ENCODE measurements around the gene MAPK9.

The MAPK9 gene

DNA sequence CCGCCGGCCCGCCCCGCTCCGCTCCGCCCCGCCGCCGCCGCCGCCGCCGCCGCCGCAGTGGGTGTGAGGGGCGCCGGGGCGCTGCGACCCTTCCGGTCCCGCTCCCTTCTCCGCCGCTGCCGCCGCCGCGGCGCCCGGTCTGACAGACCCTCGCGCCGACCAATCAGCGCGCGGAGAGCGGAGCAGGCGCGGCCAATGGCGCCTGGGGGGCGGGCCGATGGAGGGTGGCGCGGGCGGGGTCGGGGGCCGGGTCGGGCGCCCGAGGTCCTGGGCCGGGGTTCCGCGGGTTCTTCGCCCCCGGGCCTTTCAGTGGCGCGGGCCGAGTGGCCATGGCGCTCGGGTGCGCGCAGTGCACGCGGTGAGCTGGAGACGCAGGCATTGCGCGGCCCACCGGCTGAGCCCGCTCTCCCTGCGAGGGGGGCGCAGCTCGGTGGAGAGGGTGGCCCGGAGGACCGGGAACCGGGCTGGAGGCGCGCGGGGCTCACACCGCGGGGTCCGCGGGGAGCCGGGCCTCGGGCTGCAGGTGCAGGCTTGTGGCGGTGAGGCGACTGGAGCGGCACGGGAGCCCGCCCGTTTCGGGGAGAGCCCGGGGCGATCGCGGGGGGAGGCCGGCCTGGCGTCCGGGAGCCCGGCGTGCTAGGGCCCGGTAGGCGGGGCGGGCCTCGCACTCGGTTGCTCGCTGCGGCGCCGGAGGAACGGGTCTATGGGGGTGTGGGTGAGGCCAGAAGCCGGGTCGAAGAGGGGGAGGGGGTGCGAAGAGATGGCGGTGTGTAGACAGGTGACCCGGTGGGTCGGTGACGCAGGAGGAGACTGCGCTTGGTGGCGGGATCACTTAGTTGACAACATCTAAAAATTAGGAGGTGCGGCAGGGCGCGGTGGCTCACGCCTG is at the start of gene MAPK9:
Gene MAPK9, minus strand, starts transcription at position 141 of the 889 bp plus-strand sequence. CDS start 11,522 bp downstream, outside the sequence.
- Histone ChIP-seq H3K27me3 (no peaks in the 10 kb centered on the region), H3K4me2 (peak within 1 kb of the TSS; percentile 83 to 95 (median 89)), H3K9ac (peak within 1 kb of the TSS; percentile 79 to 94 (median 85)), H3K4me1 (peaks cover 33 to 62% (median 51%) of the 10 kb centered on the region in 10 experiments), H3K27ac (peak within 1 kb of the TSS; percentile 43 to 86 (median 81)), H3K36me3 (peaks cover under 1 to 19% (median 8%) of the 10 kb centered on the region in 11 experiments; a peak in 14 of 22 replicates), H4K20me1 (peaks cover 24 to 45% (median 37%) of the 10 kb centered on the region in 11 experiments; a peak in 21 of 22 replicates), H3K4me3 (peak within 1 kb of the TSS; percentile 74 to 97 (median 90)), H3K9me3 (replicated peaks in 1 of 11) (no peaks in the 10 kb centered on the region)
- TF ChIP-seq Cebpa-rat (IDR thresholded peaks at IDR 0.05), result no peak

- no peaks in the 10 kb centered on the region for H3K9me3 ChIP-seq (replicated peaks in 1 of 11)
- H3K36me3 ChIP-seq, result no peaks in the 10 kb centered on the region
- peaks cover 0 to 17% (median 3%) of the 10 kb centered on the region in 10 experiments; a peak in 8 of 20 replicates for H3K4me1 ChIP-seq
- no peak overlapping the region for H3K4me3 ChIP-seq
- H3K27me3 ChIP-seq, result no peaks in the 10 kb centered on the region
- no peak overlapping the region for H3K27ac ChIP-seq
- no peak for TF ChIP-seq Cebpa-rat (IDR thresholded peaks at IDR 0.05)
- no peak overlapping the region for H3K9ac ChIP-seq
- H4K20me1 ChIP-seq, result no peaks in the 10 kb centered on the region
- H3K4me2 ChIP-seq, result no peak overlapping the region
These were observed 49.7 kb upstream of the MAPK9 start for GRCh38 chr5:180341595-180341994.

GRCh38 chr5:180340856-180341255 is 49.0 kb upstream of the MAPK9 start:
- H3K27me3 ChIP-seq, result no peaks in the 10 kb centered on the region
- no peaks in the 10 kb centered on the region for H4K20me1 ChIP-seq
- no peak overlapping the region for H3K9ac ChIP-seq
- TF ChIP-seq Cebpa-rat (IDR thresholded peaks at IDR 0.05), result no peak
- no peak overlapping the region for H3K27ac ChIP-seq
- H3K4me2 ChIP-seq, result no peak overlapping the region
- H3K4me1 ChIP-seq, result peaks cover 0 to 17% (median 4%) of the 10 kb centered on the region in 10 experiments; a peak in 8 of 20 replicates
- H3K36me3 ChIP-seq, result no peaks in the 10 kb centered on the region
- no peaks in the 10 kb centered on the region for H3K9me3 ChIP-seq (replicated peaks in 1 of 11)
- no peak overlapping the region for H3K4me3 ChIP-seq

DNA sequence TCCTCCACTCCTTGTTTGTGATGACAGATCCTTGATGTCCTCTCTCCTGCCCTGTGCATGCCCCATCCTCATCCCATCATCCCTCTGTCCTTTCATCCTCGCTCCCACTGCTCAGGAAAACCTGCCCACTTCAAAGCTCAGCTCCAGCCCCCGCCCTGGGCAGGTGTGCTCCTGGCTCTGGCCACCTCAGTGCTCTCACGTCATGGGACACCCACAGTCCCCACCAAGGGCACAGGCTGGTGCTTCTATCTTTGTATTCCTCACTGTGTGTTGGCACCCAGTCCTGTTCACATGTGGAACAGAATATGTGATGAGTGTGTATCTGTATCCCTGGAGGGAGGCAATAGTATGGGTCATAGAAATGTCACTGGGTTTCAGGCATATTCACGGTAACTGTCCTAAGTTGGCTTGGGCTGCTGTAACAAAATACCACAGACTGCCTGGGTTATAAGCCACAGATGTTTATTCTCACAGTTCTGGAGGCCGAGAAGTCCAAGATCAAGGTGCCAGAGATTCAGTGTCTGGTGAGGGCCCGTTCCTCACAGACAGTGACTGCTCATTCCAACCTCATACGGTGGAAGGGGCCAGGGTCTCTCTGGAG is 47.8 kb upstream of the MAPK9 start:
- no peak overlapping the region for H3K4me2 ChIP-seq
- no peaks in the 10 kb centered on the region for H3K36me3 ChIP-seq
- no peaks in the 10 kb centered on the region for H3K9me3 ChIP-seq (replicated peaks in 1 of 11)
- TF ChIP-seq Cebpa-rat (IDR thresholded peaks at IDR 0.05), result no peak
- H3K4me1 ChIP-seq, result peaks cover 0 to 17% (median 4%) of the 10 kb centered on the region in 10 experiments; a peak in 8 of 20 replicates
- H3K9ac ChIP-seq, result no peak overlapping the region
- H3K4me3 ChIP-seq, result no peak overlapping the region
- no peaks in the 10 kb centered on the region for H4K20me1 ChIP-seq
- no peaks in the 10 kb centered on the region for H3K27me3 ChIP-seq
- no peak overlapping the region for H3K27ac ChIP-seq

DNA sequence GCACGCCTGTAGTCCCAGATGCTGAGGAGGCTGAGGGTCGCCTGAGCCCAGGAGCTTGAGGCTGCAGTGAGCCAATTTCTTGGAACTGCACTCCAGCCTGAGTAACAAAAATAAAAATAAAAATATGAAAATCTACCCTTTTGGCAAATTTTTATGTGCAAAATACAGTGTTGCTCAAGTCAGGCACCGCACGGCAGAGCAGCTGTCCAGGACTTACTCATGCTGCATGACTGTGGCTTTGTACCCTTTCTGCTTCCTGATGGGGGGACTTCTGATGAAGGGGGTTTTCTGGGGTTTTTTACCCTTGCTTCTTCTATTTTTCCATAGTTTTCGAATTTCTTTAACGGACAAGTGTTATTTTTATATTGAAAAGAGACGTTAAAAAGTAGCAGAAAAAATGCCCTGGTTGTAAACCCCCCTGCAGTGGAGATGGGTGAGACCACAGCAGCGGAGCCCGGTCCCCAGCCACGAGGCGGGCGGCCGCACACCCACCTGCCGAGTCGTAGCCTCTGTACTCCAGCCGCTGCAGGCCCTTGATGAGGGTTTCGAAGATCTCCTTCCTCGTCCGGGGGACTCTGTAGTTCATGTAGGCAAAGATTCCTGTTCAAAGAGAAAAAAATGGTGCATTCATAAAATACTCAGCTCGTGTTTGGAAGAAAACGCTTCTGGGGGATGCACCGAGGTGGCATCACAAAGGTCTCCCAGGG is 46.3 kb upstream of the MAPK9 start:
- Histone ChIP-seq H3K9me3 (replicated peaks in 1 of 11) (no peaks in the 10 kb centered on the region), H3K27ac (no peak overlapping the region), H3K9ac (no peak overlapping the region), H3K36me3 (no peaks in the 10 kb centered on the region), H3K4me3 (no peak overlapping the region), H3K27me3 (no peaks in the 10 kb centered on the region), H4K20me1 (no peaks in the 10 kb centered on the region), H3K4me1 (peaks cover 0 to 14% (median 0%) of the 10 kb centered on the region in 10 experiments; a peak in 5 of 20 replicates), H3K4me2 (no peak overlapping the region)
- no peak for TF ChIP-seq Cebpa-rat (IDR thresholded peaks at IDR 0.05)

- H4K20me1 ChIP-seq, result no peaks in the 10 kb centered on the region
- H3K9me3 ChIP-seq (replicated peaks in 1 of 11), result no peaks in the 10 kb centered on the region
These were observed 44.5 kb upstream of the MAPK9 start for GRCh38 chr5:180336234-180337020.

DNA sequence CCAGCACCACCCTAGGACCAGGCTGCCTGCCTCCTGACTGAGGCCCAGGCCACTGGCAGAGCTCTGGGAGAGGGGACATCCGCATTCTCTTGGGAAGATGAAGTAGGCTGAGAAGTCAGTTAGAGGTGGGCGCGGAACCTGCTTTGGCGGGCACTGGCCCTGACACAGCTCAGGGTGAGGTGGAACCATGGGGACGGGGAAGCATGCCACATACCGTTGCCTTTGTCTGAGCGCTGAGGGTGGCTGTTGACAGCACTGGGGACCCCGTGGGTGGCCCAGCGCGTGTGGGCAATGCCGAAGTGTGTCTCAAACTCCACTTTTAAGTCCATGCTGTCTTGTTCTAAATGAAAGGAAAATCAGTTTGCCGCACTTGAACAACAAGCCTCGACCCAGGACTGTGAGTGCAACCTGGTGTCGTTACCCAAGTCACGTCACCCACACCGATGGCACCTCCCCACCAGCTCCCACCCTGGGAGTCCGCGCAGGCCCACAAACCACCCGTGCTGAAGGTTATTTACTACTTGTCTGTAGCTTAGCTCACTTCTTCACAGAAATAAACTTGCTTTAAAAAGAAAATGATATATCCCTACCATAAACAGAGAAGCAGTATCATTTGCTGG is 43.8 kb upstream of the MAPK9 start:
- Histone ChIP-seq H3K9ac (no peak overlapping the region), H3K9me3 (replicated peaks in 1 of 11) (no peaks in the 10 kb centered on the region), H3K4me1 (peaks cover 0 to 8% (median 0%) of the 10 kb centered on the region in 10 experiments; a peak in 4 of 20 replicates), H3K27me3 (no peaks in the 10 kb centered on the region), H4K20me1 (no peaks in the 10 kb centered on the region), H3K27ac (no peak overlapping the region), H3K4me2 (no peak overlapping the region), H3K4me3 (no peak overlapping the region), H3K36me3 (no peaks in the 10 kb centered on the region)
- no peak for TF ChIP-seq Cebpa-rat (IDR thresholded peaks at IDR 0.05)

More at GRCh38 chr5:180336234-180337020, 44.5 kb upstream of the MAPK9 start:
- no peaks in the 10 kb centered on the region for H3K27me3 ChIP-seq
- H3K9ac ChIP-seq, result no peak overlapping the region
- H3K4me3 ChIP-seq, result no peak overlapping the region
- no peaks in the 10 kb centered on the region for H3K36me3 ChIP-seq
- H3K4me2 ChIP-seq, result no peak overlapping the region
- no peak overlapping the region for H3K27ac ChIP-seq
- TF ChIP-seq Cebpa-rat (IDR thresholded peaks at IDR 0.05), result no peak
- H3K4me1 ChIP-seq, result peaks cover 0 to 8% (median 0%) of the 10 kb centered on the region in 10 experiments; a peak in 4 of 20 replicates
